Hematopoietic multipotent progenitor cell (in vitro differentiated cells): ENCODE results near the gene CHDH. TPM values are rescaled to one million over a fixed set of nuclear protein-coding genes. Genes with fewer than 3 reads are reported as not detected.

ENCODE experiments used
- DNase-seq, 3 donors: peaks; one replicate each; pipeline ENCODE4 v3.0.0-alpha.2; 2011 to 2015; ENCODE audit warnings: low read depth in 2 of 3, low spot score in 2 of 3
- total RNA-seq: library from RNA; depleted of rRNA; stranded (reverse); fragments of >200 nt; gene quantifications from one replicate; pipeline ENCODE4 v1.2.3, GENCODE V29; 2012

CHDH gene
- total RNA-seq, 1 donor, result under 0.01 TPM

DNA sequence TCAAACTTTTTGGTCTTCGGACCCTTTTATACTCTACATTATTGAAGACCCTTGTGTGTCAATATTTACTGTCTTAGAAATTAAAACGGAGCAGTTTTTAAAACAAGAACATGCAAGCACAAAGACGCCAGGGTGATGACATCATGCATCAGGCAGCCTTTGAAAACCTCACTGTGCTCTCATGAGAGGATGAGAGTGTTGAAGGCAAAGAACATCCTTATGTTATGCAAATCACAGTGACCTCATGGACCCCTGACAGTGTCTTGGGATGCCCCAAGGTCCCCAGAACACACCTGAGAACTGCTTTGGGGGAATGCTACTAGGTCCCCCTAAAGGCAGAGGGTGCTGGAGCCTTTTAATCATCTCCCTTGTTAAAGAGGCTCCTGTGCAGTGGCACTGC, 51.6 kb downstream of the CHDH start:
- DNase-seq, result no peak

DNA sequence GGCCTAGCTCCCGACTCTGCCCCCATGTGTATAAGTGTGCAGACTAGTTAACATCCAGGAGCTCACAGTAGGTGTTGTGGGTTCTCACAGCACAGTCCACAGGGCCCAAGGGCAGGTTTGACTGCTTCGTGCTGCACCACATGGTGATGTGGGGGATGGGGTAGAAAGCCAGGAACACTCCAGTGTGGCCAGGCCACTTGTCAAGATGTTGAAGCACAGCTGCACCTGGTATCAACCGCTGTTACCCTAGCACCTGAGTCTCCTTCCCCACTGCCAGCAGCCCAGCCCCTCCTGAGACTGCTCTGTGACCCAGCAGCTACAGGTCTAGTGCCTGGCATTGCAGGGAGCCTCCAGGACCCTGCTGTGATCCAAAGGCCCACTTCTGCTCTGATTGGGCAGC, 53.4 kb downstream of the CHDH start:
- DNase-seq, result no peak

DNA sequence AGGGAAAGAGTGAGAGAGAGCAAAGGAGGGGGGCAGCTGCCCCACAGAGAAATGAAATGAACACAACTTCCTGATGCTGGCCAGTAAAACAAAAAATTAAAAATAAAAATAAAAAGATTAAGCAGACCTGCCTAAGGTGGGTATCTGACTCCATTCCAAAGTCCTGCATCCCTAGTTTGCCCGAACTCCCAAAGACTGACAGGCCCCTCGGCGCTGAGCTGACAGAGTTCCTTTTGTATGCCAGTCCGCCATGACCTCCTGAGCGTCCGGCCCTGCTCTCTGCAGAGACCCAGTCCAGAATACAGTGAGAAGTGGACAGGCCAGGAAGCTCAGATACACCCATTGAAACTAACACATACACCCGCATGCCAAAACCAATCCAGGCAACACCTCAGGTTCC, 54.9 kb downstream of the CHDH start:
- no peak for DNase-seq

DNA sequence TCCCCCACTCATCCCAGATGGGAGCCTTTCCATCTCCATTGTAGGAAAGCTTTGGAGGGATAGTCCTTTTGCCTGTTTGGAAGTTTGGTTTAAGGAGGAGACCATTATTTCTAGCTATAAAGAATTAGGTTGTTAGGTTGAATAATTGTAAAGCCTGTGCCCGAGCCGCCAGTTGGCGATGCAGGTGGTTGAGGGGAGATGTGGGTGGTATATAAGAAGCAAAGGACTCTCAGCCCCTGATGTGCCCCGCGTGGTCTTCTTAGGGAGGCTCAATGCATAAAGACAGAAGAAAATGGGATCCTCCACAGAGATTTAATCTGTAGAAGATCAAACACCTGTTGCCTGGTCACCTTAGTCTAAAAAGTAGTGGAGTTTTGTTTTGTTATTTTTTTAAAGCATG, 55.7 kb downstream of the CHDH start:
- DNase-seq, result no peak

GRCh38 chr3:53789459-53789858, 56.8 kb downstream of the CHDH start:
- no peak for DNase-seq

GRCh38 chr3:53788038-53788437, 58.2 kb downstream of the CHDH start:
- DNase-seq, result no peak

DNA sequence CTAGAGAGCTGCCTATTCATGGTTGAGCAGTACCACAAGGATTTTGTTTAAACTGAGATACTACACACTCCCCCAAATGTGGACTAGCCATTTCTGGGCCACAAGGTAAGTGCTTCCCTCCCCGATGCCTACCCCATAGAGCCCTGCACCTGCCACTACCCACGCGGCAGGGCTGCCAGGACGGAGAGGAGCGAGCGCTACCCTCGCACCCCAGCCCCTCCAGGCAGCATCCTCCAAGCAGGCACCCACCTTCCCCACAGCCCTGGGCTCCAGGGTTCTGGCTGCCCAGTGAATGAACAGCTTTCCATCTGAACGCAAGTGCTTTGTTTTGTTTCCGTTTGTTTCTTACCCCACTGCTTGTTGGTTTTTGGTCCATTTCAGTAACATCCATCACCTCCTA, 59.2 kb downstream of the CHDH start:
- DNase-seq, result no peak

GRCh38 chr3:53780806-53781205, 65.4 kb downstream of the CHDH start:
- DNase-seq, result no peak

DNA sequence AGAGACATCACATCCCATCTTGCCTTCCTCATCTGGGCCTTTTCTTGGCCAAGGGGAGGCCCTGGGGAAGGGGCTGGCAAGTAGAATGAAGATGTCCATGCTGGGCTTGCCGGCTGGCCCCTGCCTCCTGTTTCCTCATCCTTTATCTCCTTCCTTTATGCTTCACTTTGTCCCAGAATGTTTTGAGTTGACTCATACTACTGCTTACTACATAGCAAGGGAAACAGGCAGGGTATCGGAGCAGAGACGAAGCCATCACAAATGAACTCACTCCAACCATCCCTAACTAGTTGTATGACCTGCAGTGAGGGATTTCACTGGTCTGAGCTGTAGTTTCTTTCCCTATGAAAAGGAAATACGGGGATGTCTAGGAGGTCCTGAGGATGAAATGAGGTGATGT, 66.0 kb downstream of the CHDH start:
- DNase-seq, result no peak

DNA sequence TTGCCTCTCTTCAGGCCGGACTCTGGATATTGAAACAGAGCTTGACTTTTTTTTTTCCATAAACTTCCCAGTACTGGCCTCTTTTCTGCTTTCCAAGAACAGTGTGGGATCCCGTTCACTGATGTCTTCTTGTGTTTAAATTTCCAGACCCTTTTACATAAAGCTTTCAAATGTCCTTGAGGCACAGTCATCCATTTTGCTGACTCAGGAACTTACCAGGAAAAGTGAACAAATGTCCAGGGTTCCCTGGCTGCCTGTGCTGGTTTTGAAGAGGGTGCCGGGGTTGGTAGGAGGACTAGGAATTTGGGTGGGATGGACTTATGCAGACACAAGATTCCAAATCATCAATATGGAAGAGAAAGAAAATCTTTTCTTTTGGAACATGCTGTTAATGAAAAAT, 68.1 kb downstream of the CHDH start:
- no peak for DNase-seq

GRCh38 chr3:53777468-53777867, 68.8 kb downstream of the CHDH start:
- DNase-seq, result no peak

DNA sequence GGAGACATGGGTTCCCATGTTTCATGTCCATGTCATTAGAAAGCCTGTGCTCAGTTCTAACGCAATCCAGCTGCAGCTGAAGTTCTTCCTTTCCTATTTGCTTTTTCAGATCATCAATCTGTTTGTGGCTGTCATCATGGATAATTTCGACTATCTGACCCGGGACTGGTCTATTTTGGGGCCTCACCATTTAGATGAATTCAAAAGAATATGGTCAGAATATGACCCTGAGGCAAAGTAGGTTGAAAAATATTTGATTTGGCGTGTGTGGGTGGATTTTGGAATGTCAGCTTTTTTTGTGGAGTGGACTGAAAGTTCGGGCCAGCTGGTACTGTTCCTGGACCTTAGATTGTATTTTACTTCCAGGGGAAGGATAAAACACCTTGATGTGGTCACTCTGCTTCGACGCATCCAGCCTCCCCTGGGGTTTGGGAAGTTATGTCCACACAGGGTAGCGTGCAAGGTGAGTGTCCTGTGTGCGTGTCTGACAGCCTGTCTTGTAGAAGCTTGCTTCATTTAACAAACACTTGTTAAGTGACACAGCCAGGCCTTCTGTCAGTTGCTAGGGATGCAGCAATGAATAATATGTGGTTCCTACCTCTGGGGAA, 69.6 kb downstream of the CHDH start:
- DNase-seq, result no peak

DNA sequence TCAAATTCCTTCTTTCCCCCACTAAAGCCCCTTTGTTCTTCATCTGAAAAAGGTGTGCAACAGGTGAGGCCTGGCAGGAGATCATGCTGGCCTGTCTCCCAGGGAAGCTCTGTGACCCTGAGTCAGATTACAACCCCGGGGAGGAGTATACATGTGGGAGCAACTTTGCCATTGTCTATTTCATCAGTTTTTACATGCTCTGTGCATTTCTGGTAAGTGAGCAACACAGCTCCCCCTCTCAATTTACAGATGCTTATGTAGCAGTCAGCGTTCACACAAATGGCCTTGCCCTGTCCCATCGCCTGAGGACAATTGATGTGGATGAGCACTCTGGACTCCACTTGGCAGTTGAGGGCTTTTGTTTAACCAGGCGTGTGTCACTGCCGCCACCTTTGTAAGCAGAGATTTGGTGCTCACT, 70.4 kb downstream of the CHDH start:
- no peak for DNase-seq

- no peak for DNase-seq
Observed at GRCh38 chr3:53775018-53775417, 71.2 kb downstream of the CHDH start.

DNA sequence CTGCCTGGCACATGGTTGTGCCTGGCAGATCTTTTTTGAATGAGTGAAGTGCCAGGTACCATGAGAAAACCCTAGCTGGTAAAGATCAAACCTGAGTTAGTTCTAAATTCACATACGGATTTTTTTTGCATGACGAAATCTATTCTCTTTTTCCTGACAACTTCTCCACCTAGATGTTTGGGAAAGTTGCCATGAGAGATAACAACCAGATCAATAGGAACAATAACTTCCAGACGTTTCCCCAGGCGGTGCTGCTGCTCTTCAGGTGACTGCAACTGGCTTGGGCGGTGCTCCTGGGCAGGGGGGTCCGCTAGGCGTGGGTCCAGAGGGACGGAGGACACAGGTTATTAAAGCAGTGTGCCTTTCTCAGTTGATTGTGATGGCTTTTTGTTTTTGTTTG, 71.8 kb downstream of the CHDH start:
- no peak for DNase-seq

- no peak for DNase-seq
Observed at GRCh38 chr3:53773611-53774368, 72.4 kb downstream of the CHDH start.

- DNase-seq, result no peak
Observed at GRCh38 chr3:53773021-53773436, 73.2 kb downstream of the CHDH start.

DNA sequence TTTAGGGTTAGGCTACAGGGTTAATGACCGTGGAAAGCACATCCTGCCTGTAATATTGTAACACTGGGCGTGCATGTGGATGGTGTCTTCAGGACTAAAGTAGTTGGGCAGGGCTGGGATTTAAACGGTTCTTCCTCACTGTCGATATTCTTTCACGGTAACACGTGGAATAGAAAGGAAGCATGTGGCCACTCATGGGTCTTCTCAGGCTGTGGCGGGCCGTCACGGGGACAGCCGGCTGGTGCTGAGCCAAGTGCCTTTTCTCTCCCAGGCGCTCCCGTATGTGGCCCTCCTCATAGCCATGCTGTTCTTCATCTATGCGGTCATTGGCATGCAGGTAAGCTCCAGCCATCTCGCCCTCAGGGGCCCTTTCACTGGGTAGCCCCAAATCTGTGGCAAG, 73.7 kb downstream of the CHDH start:
- no peak for DNase-seq

DNA sequence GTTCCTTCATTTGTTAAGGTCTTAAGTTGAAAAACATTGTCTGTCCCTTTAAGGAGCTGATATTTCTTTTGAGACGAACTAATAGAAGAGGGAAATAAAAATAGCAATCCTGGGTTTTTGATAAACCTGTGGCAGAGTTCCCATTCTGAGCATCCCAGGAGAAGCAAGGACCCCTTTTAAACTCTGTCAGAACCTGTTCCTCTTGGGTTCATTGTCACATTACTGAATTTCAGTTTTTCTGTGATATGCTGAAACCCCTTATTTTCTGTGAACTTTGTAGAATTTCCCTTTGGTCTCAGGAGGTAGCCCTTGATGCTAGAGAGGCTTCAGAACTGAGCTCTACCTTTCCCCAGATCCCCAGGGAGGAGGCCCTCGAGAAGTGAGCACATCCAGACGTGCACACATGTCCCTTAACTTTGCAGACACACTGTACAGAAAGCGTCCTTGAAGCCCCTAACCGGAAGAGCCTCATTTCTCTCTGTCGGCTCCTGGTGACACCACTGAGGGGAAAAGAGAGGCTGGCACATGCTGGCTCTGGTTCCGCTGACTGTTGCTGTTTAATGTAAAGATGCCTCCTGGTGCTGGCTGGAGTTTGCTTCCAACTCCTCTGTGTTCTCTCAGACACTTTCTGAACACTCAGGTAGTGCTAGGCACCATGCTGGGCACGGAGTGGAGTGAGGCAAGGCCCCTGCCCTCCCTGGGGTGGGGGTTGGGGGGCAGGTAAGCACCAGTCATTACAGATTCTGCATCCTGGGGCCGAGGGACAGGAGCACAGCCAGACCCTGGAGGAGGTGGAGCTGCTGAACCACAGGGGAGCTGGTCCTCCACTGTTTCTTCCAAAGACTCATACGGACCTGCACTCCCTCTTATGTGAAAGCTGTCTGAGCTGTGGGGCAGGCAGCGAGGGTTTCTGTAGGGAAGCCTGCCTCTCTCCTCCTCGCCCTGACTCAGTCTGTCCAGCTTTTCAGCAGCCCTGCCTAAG, 77.5 kb downstream of the CHDH start:
- DNase-seq, result no peak

DNA sequence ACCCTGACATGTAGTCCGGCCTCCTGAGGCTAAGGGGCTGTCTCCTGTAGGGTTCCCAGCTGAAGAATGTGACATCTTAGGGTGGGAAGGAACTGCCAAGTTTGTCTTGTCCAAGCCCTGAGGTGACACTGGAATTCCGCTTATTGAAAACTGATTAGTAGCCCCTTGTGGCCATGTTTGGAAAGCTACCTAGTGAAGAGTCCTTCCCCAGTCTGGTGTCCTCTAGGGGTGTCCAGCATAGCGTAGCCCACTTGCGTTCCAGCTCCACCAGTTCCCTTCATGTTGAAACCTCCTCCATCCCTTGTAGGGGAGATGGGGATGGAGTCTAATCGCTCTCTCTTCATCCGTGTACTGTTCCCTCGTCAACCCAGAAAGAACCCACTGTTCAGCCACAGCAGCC, 79.5 kb downstream of the CHDH start:
- DNase-seq, result no peak

DNA sequence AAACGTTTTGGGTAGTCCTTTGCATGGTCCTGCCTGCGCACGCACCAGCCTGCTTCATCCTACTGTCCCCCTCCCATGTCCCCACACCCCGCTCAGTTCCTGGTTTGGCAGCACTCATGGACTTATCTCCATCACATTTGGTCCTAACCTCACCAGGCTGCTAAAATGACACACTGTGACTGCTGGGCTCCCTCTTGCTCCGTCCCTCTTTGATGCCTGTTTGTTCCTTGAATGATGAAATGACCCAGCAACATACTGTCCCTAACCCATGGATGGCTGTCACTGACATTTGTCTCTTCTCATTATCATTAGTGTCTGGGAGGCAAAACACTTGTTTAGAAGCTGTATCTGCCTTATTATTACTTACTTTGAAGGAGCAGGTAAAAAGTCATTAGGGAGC, 80.5 kb downstream of the CHDH start:
- no peak for DNase-seq
